Activated CD4-positive, alpha-beta T cell treated with anti-CD3 and anti-CD28 coated beads, Interleukin-2, amount 50 U/mL, for 48 hours (primary cell): Measurements from ENCODE around the gene CDH4.

Experiments
- DNase-seq, 2 experiments: peaks; one replicate each; pipeline ENCODE4 v3.0.0-alpha.2; 2020

Gene CDH4

DNA sequence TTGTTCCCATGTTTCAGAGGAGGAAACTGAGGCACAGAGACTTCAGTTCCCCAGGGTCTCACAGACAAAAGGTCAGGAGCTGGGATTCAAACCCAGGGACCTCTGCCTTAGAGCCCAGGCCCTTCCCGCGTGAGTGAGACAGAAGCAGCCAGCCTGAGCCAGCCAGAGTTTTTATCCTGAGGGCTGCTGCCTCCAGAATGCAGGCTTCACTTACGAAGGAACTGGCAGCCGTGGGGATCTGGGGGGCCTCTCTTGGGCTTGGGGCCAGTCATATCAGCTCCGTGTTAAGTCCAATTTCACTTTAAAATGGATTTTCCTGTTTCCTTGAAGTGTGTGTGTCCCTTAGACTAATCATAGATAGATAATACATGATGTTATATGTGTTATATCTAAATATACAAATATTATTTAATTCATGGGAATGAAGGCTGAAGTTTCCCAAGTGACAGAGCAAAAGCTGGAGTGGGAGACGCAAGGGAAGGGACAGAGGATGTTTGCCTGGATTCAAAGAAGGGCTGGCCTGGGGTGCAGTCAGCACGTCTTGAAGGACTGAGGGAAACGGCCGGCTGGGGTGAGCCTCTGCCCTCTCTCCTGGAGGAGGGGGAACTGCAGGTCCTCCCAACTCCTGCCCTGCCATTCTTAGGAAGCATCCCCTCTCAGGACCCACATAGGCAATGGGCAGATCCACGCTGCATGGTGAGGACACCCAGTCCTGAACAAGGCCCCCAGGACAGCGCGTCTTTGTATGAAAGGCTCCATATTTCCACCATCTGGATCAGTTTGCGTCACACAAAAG lies 320.1 kb downstream of the CDH4 start:
- no peak for DNase-seq

DNA sequence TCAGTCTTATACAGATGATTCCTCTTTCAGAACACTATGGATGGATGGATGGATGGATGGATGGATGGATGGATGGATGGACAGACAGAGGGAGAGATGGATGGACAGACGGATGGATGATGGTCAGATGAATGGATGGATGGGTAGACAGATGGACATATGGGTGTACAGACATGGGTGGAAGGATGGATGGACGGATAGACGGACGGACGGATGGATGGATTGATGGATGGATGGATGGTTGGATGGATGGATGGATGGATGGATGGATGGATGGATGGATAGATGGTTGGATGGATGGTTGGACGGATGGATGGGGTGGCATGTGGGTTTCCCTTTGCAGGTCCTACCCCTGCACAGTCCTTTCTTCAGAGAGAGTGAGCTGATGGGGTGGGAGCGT lies 320.7 kb downstream of the CDH4 start:
- DNase-seq = no peak

DNA sequence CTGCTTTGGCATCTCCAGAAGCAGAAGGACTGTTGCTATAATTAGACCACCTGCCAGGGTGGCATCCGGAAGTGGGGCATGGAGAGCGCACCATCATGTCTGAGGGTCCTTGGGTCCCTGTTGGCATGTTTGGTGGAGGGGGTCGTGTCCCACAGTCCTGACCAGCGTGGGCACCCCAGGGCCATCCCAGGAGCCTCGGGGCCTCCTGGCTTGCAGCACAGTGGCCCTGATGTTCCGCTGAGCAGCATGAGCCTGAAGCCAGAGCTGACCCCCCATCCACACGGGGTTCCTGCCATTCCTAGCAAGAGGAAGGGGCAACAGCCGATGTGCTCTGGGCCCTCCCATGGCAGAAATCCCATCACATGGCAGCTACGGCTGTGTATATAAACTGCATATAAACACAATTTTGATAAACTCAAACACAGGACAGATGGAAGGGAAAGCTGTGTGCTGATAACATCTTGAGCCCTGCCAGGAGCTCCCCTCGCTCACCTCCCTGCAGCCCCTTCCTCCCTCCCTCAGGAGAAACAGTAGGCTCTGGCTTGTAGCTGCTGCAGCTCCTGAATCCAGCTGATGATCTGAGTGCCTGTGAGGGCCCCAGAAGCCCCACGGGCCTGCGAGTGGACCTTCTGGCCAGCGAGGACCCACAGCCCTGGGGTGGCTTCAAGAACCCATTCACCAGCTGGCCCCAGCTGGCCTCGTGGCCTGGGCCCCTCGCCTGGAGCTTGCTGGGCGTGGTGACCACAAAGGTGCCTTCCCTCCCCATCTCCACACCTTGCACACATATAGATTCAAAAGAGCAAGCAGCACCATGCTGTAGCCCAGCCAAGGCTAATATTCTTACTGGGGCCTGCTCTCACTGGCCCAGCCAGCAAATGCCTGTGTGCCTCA lies 321.6 kb downstream of the CDH4 start:
- DNase-seq = no peak

- no peak for DNase-seq
Measured at GRCh38 chr20:61575151-61575937, 323.3 kb downstream of the CDH4 start.

DNA sequence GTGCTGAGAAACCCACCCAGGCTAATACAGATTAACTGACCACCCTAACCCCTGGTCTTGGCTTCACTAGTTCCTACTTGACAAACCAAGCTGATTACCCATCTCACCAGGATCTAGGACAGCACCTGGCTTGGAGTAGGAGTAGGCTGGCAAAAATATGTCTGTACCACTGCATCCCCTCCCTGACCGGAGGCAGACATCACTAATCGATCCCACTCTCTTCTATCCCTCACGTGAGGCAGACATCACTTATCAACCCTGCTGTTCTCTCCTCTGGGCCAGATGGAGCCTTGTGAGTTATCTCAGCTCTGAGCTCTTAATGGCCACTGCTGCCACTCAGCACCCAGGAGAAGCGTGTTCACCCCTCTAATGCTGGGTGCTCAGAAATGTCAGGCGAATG lies 324.3 kb downstream of the CDH4 start:
- no peak for DNase-seq

DNA sequence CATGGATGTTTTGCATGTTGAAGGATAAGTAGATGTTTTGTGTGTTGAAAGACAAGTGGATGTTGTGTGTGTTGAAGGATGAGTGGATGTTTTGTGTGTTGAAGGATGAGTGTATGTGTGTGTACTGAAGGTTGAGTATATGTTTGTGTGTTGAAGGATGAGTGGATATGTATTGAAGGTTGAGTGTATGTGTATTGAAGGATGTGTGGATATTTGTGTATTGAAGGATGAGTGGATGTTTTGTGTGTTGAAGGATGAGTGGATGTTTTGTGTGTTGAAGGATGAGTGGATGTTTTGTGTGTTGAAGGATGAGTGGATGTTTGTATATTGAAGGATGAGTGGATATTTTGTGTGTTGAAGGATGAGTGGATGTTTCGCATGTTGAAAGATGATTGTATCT lies 325.0 kb downstream of the CDH4 start:
- no peak for DNase-seq

- no peak for DNase-seq
Measured at GRCh38 chr20:61579908-61580307, 327.8 kb downstream of the CDH4 start.

DNA sequence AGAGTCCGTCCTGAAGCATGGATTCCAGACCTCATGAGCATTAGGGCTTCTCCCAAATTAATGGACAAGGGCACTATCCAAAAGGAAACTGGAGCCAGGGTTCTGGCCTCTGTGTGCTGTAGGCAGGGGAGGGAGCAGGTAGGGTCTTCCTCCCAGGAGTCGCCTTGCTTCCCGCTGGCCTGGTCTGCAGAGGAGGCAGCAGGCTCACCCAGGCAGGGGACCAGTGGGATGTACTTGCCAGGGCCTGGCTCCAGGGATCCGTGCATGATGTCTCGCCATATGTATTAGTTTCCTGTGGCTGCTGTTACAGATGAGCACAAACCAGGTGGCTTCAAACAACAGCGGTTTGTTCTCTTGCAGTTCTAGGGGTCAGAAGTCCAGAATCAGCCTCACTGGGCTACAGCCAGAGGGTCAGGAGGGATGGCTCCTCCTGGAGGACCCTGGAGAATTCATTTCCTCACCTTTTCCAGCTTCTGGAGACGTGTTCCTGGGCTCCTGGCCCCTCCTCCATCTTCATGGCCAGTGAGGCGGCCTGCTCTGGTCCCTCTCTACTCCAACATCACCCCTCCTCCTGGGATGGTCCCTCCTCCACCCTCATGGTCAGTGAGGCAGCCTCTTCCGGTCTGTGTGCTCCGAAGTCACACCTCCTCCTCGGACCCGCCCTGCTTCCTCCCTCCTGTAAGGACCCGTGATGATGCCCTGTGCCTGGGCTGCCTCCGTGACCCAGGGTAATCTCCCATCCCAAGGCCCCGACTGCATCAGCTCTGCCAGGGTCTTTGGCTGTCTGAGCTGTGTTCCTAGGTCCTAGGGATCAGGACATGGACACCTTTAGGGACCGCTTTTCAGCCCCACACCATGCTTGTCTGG lies 329.1 kb downstream of the CDH4 start:
- no peak for DNase-seq

DNA sequence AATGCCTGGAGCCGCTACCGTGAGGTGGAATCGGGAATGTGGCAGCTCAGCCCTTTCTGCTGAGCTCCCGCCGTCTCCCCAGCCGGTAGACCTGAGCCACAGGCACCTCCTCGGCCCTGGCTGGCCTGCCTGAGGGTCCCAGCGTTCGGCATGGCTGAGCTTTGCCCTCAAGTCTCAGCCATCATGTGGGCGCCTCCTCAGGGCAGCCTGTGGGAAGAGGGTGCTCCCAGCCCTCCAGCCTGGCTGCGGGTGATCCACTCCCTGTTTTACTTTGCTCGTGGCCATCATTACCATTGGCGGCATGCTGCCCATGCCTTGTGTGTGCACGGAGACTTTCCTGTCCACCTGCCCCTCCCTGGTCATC lies 329.7 kb downstream of the CDH4 start:
- no peak for DNase-seq

GRCh38 chr20:61582196-61582923 lies 330.3 kb downstream of the CDH4 start:
- DNase-seq = no peak

DNA sequence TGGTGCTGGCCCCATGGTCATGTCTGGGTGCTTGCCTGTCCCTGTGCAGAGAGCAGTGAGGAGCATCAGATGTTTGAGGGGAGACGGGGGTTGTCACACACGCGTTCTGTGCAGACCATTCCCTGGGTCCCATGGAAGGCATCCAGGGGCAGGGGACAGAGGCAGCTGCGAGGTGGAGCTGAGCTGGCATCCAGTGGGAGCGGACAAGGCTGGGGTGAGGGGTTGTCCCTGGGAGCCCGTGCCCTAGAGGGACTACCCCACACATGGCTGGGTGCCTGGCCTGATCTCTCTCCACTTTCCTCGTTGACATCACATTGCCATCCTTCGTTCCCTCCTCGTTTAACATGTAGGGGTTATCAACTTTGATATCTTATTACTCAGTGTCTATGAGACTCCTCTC lies 331.3 kb downstream of the CDH4 start:
- no peak for DNase-seq

DNA sequence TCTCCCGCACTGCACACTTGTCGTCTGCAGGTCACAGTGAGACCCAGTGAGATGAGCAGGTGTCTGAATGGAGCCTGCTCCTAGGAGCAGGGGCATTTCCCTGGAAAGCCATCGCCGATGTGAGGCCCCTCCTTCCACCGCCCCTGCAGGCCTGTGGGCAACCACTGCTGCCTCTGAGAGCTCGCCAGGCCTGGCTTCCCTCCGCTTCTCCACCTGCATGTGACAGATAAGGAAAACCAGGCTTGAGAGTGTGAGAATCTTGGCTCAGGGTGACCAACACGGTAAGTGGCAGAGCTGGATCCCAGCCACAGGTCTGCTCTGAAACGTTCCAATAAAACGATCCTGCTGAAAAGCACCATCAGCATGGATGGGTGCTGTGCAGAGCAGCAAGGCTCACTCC lies 332.8 kb downstream of the CDH4 start:
- no peak for DNase-seq

DNA sequence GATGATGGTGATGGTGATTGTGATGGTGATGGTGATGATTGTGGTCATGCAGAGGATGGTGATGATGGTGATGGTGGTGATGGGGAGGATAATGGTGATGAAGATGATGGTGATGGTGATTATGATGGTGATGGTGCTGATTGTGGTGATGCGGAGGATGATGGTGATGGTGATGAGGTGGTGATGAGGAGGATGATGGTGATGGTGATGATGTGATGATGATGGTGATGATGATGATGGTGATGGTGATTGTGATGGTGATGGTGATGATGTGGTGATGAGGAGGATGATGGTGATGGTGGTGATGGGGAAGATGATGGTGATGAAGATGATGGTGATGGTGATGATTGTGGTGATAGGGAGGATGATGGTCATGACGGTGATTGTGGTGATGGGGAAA lies 333.7 kb downstream of the CDH4 start:
- no peak for DNase-seq

DNA sequence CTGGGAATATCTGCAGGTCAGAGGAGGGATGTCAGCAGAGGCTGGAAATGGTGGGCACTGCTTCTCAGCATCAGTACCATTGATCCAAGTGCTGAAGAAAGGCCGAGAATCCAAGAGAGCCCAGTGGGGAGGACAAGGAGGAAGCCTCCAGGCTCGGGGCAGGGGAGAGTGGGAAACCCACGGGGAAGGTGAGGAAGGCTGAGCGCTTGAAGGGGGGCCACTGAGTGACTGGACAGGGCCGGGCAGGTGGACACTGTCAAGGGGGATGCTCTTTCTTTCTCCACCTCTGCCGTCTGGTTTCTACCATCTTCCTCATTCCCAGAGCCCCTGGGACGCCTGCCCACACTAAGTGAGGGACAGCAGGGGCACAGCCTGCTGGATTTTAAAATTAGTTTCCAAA lies 335.0 kb downstream of the CDH4 start:
- DNase-seq = no peak

DNA sequence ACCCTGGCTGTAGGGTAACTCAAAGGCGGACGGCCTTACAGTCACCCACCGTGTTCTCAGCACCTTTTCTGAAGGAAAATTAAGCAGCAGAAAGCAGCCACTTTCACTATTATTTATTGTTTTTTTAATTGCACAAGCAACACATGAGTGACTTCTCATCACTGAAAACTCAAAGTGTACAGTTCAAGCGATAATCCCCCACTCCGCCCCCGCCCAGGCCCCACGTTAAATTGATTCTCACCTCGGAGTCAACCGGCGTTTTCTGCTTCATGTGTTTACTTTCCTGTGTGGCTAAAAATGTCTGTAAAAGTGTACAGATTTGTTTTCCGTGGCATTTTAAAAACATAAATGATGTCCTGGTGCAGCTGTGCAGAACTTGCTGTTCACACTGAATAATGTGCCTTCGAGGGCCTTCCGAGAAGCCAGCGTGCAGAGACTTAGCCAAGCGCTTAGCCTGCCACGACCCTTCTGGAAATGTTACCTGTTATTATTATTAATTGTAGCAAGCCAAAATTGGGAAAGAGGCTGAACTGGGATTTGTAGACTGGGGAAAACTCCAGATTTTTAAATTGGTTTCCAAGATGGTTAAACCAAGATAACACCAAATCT lies 335.7 kb downstream of the CDH4 start:
- no peak for DNase-seq

DNA sequence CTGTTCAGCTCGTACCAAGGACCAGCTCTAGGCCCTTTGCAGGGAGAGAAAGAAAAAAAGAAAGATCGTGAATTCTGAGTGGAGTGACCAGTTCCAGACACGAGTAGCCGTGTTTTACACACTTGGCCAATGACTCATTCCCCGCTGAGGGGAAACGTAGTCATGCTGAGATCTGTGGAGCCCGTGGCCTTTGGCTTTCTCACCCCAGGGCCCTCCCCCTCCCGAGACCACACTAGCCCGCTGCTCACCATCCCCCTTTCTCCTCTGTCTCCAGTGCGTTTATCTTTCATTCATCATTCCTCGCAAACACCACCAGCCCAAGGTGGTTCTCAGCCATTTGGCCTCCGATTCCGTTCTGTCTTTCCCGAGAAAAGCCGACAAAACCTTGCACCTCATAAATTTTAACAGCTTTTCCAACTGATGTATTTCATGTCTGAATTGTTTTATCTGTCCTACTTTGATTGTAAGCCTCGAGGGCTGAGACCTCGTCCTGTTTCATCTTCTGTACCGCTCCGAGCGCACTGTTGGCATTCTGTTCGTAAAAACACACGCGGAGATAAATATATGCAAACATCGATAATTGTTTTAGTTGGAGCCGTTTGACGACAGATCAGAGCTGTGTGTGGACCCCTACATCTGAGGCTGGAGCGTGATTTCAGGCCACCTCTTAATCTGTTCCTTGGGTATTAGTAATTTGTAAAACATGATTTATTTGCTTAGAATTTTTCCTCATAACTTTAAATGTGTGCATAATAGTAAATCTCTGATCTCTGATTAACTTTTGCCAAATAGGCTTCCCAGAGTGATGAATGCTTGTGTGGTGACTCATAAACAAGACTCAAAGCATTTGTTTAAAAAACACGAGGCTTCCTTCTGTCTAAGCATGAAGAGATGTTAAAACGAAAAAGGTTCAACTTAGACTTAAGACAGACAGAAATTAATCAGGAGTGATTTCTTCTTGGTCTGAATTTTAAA lies 336.6 kb downstream of the CDH4 start:
- DNase-seq = no peak

DNA sequence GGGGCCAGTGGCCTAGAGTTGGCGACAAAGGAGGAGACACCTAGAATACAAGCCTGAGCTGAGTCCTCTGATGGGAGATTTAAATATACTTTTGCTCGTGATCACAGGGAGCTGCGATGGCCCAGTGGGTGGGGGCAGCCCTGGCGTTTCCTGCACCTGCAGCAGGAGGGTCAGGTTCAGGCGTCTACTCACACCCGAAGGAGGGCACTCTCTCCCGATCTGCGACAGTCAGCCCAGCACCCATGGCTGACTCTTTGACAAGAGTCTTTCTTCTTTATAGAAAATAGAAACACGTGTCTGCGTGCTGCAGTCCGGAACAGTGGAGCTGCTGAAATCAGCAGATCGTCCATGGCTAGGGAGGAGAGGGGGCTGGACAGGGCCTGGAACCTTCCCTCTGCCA lies 338.2 kb downstream of the CDH4 start:
- DNase-seq = no peak

- DNase-seq = no peak
Measured at GRCh38 chr20:61593516-61593915, 341.5 kb downstream of the CDH4 start.

- DNase-seq = no peak
Measured at GRCh38 chr20:61594198-61594597, 342.1 kb downstream of the CDH4 start.

- no peak for DNase-seq
Measured at GRCh38 chr20:61595216-61595615, 343.2 kb downstream of the CDH4 start.
